GM19395 (cell line): ENCODE results near the gene SNED1.
"Not testable (repeated sequence)": the region's sequence is repeated elsewhere in the genome, so short reads cannot be mapped to it uniquely, and the experiment has no call there.

Experiments used
- ATAC-seq: cut with Tn5 transposase; IDR thresholded peaks from one replicate; pipeline ENCODE4 v1.9.1; 2021; ENCODE audit warnings: mild to moderate bottlenecking, moderate library complexity; ENCODE audit not compliant: unreplicated experiment

SNED1 gene

GRCh38 chr2:240972201-240972600 is 26.2 kb upstream of the SNED1 start:
- ATAC-seq = no peak

- no peak for ATAC-seq
Measured at GRCh38 chr2:240972636-240973521, 25.5 kb upstream of the SNED1 start.

- no peak for ATAC-seq
Measured at GRCh38 chr2:240974771-240975572, 23.4 kb upstream of the SNED1 start.

DNA sequence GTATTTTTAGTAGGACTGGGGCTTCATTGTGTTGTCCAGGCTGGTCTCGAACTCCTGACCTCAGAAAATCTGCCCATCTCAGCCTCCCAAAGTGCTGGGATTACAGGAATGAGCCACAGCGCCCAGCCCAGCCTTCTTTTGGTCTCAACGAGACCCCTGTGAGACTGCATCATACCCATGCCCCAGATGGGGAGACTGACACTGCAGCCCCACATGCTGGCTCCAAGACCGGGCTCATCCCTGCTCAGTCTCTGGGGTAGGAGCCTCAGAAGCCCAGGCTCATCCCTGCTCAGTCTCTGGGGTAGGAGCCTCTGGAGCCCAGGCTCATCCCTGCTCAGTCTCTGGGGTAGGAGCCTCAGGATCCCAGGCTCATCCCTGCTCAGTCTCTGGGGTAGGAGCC is 22.5 kb upstream of the SNED1 start:
- not testable (repeated sequence) for ATAC-seq

GRCh38 chr2:240981280-240981679 is 17.1 kb upstream of the SNED1 start:
- no peak for ATAC-seq

DNA sequence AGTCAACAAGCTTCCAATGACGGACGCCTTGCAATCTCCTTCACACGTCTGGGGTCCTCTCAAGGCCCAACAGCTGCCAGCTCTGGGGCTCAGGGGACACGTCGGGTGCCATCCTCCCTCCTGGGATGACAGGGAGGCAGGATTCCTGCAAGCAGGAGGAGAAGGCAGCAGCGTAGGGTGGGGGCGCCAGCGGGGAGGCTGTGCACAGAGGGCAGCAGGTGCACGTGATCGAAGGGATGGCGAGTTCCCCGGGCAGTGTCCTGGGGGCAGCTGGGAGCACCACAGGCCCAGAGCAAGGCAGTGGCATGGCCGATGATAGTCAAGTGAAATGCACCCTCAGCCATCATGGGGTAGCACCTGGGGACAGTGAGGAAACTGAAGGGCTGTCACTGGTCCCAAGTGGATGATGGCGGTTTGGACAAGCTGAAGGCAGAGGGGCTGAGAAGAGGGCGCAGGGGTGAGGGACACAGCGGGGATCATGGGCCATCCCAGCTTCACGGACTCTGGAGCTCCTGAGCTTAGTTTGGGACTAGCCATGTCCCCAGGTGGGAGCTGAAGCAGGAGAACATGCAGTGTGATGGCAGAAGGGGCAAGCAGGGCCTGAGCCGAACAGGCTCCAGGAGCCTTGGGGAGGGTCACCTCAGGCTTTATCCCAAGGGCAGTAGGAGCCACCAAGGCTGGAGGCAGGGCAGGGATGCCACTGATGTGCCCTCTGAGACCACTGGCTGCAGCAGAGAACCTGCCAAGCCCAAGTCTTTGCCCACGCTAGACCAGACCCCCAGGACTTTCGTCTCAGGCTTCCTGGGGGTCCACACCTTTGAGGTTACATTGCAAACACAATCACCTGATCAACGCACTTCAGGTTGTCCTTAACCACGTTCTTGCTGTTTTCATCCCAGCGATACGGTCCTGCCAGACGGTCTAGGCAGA is 16.3 kb upstream of the SNED1 start:
- ATAC-seq = no peak

GRCh38 chr2:240982821-240983281 is 15.6 kb upstream of the SNED1 start:
- no peak for ATAC-seq

GRCh38 chr2:240983361-240983995 is 14.9 kb upstream of the SNED1 start:
- no peak for ATAC-seq

GRCh38 chr2:240983996-240984498 is 14.4 kb upstream of the SNED1 start:
- ATAC-seq = no peak

GRCh38 chr2:240985881-240986786 is 12.3 kb upstream of the SNED1 start:
- no peak for ATAC-seq

DNA sequence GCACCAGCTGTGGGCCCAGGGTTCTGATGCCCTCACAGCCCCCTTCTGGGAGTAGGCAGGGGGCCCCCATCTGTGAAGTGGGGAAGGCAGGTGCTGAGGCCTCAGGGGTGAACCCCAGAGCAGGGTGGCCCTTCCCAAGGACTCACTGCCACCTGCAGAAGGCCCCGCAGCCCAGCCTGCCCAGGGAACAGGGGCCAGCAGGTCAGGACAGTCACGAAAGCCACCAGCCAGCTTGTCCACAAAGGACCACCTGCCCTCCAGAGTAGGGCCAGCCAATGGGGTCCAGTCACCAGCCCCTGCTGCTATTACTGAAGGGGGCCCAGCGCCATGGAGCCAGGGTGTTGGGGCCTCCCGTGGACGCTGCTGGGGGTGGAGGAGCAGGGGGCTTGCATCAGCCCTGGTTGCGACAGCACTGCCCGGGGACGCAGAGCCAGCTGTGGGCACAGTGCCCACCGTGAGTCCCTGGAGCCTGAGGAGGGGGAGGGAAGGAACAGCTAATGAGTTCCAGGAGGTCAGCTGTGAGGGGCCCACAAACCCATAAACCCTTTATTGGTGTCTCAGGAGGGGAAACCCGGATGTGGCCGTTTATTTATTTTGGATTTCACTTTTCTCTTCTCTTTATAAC is 11.5 kb upstream of the SNED1 start:
- ATAC-seq = no peak

DNA sequence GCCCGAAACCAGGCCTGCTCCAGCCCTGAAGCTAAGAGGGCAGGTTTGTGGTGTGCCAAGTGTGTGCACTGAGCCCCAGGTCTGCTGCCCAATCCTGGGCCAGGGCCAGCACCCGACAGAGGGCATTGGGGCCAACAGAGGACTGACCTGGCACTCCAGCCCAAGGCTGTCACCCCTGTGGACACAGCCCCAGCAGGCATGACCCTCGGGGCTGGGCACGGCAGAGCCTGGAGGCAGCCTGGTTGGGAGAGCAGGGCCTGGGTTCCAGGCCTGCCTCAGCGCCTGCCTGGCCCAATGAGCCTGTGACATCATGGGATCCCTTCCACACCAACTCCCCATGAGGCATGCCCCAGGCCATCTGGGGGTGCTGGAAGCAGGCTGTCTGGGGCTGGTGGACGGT is 10.8 kb upstream of the SNED1 start:
- no peak for ATAC-seq

- no peak for ATAC-seq
Measured at GRCh38 chr2:240988146-240988545, 10.3 kb upstream of the SNED1 start.

- no peak for ATAC-seq
Measured at GRCh38 chr2:240988571-240989271, 9.7 kb upstream of the SNED1 start.

- ATAC-seq = no peak
Measured at GRCh38 chr2:240989451-240990265, 8.8 kb upstream of the SNED1 start.

DNA sequence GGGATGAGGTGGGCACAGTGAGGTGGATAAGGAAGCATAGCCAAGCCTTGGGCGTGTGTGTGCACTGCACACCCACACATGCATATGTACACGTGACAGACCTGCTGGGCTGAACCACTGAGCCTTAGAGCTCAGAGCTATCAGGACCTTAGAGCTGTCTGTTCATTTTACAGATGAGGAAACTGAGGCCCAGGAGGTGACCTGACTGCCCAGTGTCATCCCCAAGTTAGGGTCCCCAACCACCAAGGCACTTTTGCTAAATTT is 8.2 kb upstream of the SNED1 start:
- ATAC-seq = no peak

DNA sequence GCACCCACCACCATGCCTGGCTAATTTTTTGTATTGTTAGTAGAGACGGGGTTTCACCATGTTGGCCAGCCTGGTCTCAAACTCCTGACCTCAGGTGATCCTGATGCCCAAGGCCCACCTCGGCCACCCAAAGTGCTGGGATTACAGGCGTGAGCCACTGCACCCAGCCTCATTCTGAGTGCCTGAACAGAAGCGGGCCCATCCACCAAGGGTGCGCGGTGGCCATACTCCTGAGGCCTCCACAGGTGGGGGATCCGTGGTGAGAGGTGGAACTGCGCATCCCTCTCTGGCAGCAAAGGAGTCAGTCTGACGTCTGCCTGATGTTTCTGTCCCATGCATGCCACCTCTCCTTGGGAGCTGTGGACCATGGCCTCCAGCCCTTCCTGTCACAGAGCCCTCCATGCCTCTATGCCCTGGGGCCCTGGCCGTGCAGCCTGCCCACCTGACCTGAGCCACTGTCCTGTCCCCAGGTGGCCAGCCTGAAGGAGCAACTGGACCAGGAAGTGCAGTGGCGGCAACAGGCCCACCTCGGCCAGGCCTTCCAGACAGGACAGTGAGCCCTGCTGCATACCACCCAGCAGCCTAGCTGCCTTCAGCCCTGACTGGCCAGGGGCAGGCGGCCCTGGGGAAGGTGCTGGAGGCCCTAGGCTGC is 7.6 kb upstream of the SNED1 start:
- no peak for ATAC-seq
